ENCODE measurements around the gene PROX2.

PROX2 gene

GRCh38 chr14:74875941-74876913 is at the start of gene PROX2:
Gene PROX2 (minus strand): TSS chr14:74876145. CDS start chr14:74863834, 12,311 bp downstream.
- no peak for DNase-seq

- no peak for DNase-seq
Observed at GRCh38 chr14:74924061-74924460, 48.1 kb upstream of the PROX2 start.

GRCh38 chr14:74922752-74923401 is 46.9 kb upstream of the PROX2 start, which contains the start of gene RPS6KL1:
Gene RPS6KL1 (minus strand): TSS chr14:74923260. CDS start chr14:74921541, 1,719 bp downstream.
- DNase-seq, result peak; percentile 95

- no peak for DNase-seq
Observed at GRCh38 chr14:74921987-74922751, 46.2 kb upstream of the PROX2 start.

- no peak for DNase-seq
Observed at GRCh38 chr14:74921053-74921620, 45.2 kb upstream of the PROX2 start.

- no peak for DNase-seq
Observed at GRCh38 chr14:74920281-74920680, 44.3 kb upstream of the PROX2 start.

GRCh38 chr14:74919421-74920165 is 43.6 kb upstream of the PROX2 start:
- DNase-seq, result no peak

- no peak for DNase-seq
Observed at GRCh38 chr14:74918380-74918779, 42.4 kb upstream of the PROX2 start.

GRCh38 chr14:74917646-74918081 is 41.7 kb upstream of the PROX2 start:
- no peak for DNase-seq

GRCh38 chr14:74917178-74917543 is 41.2 kb upstream of the PROX2 start:
- DNase-seq, result no peak

- DNase-seq, result no peak
Observed at GRCh38 chr14:74915826-74916225, 39.9 kb upstream of the PROX2 start.

- no peak for DNase-seq
Observed at GRCh38 chr14:74915426-74915825, 39.5 kb upstream of the PROX2 start.

GRCh38 chr14:74913986-74914573 is 38.1 kb upstream of the PROX2 start:
- peak; percentile 66 for DNase-seq

- no peak for DNase-seq
Observed at GRCh38 chr14:74913393-74913910, 37.5 kb upstream of the PROX2 start.

GRCh38 chr14:74912801-74913200 is 36.9 kb upstream of the PROX2 start:
- no peak for DNase-seq

GRCh38 chr14:74912111-74912510 is 36.2 kb upstream of the PROX2 start:
- DNase-seq, result no peak

GRCh38 chr14:74911704-74912103 is 35.8 kb upstream of the PROX2 start:
- no peak for DNase-seq

- DNase-seq, result no peak
Observed at GRCh38 chr14:74911221-74911620, 35.3 kb upstream of the PROX2 start.

GRCh38 chr14:74910556-74910955 is 34.6 kb upstream of the PROX2 start:
- DNase-seq, result no peak

GRCh38 chr14:74909911-74910310 is 34.0 kb upstream of the PROX2 start:
- DNase-seq, result no peak

- DNase-seq, result no peak
Observed at GRCh38 chr14:74909501-74909900, 33.6 kb upstream of the PROX2 start.

Measured in NCI-H1694 (cell line).